ENCODE measurements around the gene GSTT4.
"Not testable (repeated sequence)": the region's sequence is repeated elsewhere in the genome, so short reads cannot be mapped to it uniquely, and the experiment has no call there.

The GSTT4 gene

GRCh38 chr22:24024354-24024753, 19.1 kb upstream of the GSTT4 start:
- DNase-seq: no peak

GRCh38 chr22:24023204-24023789, 18.0 kb upstream of the GSTT4 start:
- DNase-seq: no peak

- DNase-seq: no peak
Observed at GRCh38 chr22:24021304-24021703, 16.1 kb upstream of the GSTT4 start.

GRCh38 chr22:24016156-24016555, 10.9 kb upstream of the GSTT4 start:
- DNase-seq: no peak

- no peak for DNase-seq
Observed at GRCh38 chr22:24011735-24012068, 6.4 kb upstream of the GSTT4 start.

GRCh38 chr22:24010018-24010391, 4.8 kb upstream of the GSTT4 start:
- no peak for DNase-seq

GRCh38 chr22:24009227-24010017, 4.2 kb upstream of the GSTT4 start:
- no peak for DNase-seq

- no peak for DNase-seq
Observed at GRCh38 chr22:24008381-24009226, 3.4 kb upstream of the GSTT4 start.

GRCh38 chr22:24008022-24008283, 2.7 kb upstream of the GSTT4 start:
- DNase-seq: no peak

GRCh38 chr22:24007253-24008021, 2.2 kb upstream of the GSTT4 start:
- no peak for DNase-seq

GRCh38 chr22:24006914-24007214, 1.6 kb upstream of the GSTT4 start:
- DNase-seq: no peak

- DNase-seq: no peak
Observed at GRCh38 chr22:24006207-24006913, 1.1 kb upstream of the GSTT4 start.

- DNase-seq: no peak
Observed at GRCh38 chr22:24003887-24004286, 1.4 kb downstream of the GSTT4 start.

GRCh38 chr22:24002851-24003250, 2.4 kb downstream of the GSTT4 start:
- no peak for DNase-seq

- no peak for DNase-seq
Observed at GRCh38 chr22:24002272-24002671, 3.0 kb downstream of the GSTT4 start.

- DNase-seq: no peak
Observed at GRCh38 chr22:24001314-24001713, 3.9 kb downstream of the GSTT4 start.

GRCh38 chr22:23999779-24000178, 5.5 kb downstream of the GSTT4 start:
- DNase-seq: not testable (repeated sequence)

GRCh38 chr22:23997092-23997491, 8.2 kb downstream of the GSTT4 start:
- no peak for DNase-seq

- DNase-seq: not testable (repeated sequence)
Observed at GRCh38 chr22:23993581-23994177, 11.6 kb downstream of the GSTT4 start.

GRCh38 chr22:23993080-23993479, 12.2 kb downstream of the GSTT4 start:
- DNase-seq: not testable (repeated sequence)

- not testable (repeated sequence) for DNase-seq
Observed at GRCh38 chr22:23989583-23990244, 15.5 kb downstream of the GSTT4 start.
